ENCODE results near the gene PRUNE2.

GRCh38 chr9:76573905-76574760 is 331.8 kb downstream of the PRUNE2 start:
- no peak for TF ChIP-seq CTCF (IDR thresholded peaks at IDR 0.05; ENCODE audit: poor library complexity)
- no peak for TF ChIP-seq EZH2phosphoT487 (IDR thresholded peaks at IDR 0.05; ENCODE audit: low read depth, severe bottlenecking, unreplicated experiment)

Measured in hepatocyte (in vitro differentiated cells).